OCI-M1 (cell line): ENCODE results near the gene NSUN7.

Experiments used
- DNase-seq: peaks from one replicate; lab custom pipeline; 2025; lab: John Stamatoyannopoulos, UW

The NSUN7 gene

GRCh38 chr4:40848940-40849339 is 99.2 kb downstream of the NSUN7 start:
- DNase-seq, result no peak

DNA sequence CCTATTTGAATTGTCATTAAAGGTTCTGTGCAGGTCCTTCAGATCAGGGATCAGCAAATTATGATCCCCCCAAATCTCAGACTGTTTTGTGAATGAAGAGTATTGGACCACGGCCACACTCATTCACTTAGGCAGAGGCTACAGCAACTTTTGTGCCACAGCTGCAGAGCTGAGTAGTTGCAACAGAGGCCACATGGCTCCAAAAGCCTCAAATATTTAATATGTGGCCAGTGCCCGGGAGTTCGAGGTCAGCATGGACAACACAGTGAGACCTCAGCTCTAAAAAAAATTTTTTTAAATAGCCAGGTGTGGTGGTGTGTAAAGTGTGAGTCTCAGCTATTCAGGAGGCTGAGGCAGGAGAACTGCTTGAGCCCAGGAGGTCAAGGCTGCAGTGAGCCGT is 100.7 kb downstream of the NSUN7 start:
- DNase-seq, result no peak

DNA sequence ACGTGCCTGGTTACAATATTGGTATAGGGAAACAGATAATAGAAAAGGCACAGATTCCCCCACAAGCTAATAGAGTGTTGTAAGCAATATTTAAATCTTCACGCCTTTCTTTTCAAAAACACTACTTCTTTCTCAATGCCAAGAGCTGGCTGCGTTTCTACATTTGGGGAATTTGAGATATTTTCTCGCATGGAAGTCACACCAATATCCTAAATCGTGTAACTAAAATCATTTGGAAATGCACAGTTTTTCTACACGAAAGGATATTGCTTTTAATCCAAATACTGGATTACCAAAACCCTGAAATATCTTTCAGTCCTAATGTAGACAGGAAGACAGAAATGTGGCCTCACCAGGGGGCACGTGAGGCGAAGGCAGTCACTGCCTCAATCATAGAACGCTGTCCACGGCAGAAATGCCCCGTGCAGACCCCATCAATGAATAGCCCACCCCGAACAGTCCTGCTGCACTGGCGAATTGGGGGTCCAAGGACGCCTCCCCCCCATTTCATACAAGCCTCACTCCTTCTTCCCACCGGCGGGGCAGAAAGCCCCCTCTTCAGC is 106.6 kb downstream of the NSUN7 start:
- no peak for DNase-seq

DNA sequence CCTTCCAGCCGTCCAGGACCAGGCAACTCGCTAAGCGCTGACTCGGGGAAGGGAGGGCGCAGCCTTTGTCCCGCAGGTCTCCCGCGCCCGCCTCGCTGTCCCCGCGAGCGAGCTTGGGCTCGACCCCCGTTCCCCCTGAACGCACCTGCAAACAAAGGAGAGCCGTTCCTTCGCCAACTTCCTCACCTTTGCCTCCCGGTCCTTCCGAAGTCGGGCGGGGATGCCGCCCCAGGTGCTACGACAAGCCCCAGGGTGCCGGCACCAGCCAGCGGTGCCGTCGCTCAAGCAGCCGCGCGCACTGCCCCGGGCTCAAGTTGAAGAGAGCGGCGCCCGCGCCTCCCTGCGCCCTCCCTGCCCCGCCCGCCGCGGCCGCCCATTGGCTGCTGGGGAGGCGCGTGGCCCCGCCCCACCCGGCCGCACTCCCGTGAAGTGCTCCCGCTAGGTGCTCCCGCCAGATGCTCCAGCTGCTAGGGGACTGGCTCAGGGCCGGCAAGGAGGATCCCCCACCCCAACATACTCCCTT is 107.1 kb downstream of the NSUN7 start:
- DNase-seq, result no peak

GRCh38 chr4:40857956-40858355 is 108.2 kb downstream of the NSUN7 start:
- peak; percentile 14 for DNase-seq

DNA sequence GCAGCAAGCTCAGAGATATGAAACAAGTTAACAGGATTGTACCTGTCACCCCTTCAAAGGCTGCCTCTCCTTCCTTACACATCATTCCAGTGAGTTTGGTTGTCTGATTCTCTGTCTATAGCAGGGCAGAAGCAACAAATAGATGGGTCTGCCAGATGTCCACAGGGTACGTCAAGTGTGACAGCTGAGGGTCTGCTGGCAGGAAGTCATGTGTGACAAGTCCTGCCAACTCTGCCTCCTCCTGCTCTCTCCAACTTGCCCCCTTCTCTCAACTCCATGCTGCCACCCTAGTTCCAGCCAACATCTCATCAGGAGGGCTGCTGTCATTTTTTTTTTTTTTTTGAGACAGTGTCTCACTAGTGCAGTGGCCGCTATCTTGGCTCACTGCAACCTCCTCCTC is 109.2 kb downstream of the NSUN7 start:
- no peak for DNase-seq
